Measurements from ENCODE around the gene TUBA1C.

GRCh38 chr12:49223590-49224369 lies 41.1 kb upstream of the TUBA1C start:
- TF ChIP-seq POLR2A (IDR thresholded peaks at IDR 0.05): no peak
- no peak for TF ChIP-seq CTCF (IDR thresholded peaks at IDR 0.05)
